Endothelial cell of hepatic sinusoid (primary cell): ENCODE data around the gene RPS27A.
"Not testable (repeated sequence)": the region's sequence is repeated elsewhere in the genome, so short reads cannot be mapped to it uniquely, and the experiment has no call there.

Experiments
- in situ Hi-C: cut with HindIII; loops from 2 replicates; pipeline ENCODE4 v1.10.0; 2017; ENCODE audit warnings: low sequenced_read_pairs

The RPS27A gene

GRCh38 chr2:55236992-55237543 is 4.6 kb downstream of the RPS27A start:
- in situ Hi-C loops, result no loop called here

DNA sequence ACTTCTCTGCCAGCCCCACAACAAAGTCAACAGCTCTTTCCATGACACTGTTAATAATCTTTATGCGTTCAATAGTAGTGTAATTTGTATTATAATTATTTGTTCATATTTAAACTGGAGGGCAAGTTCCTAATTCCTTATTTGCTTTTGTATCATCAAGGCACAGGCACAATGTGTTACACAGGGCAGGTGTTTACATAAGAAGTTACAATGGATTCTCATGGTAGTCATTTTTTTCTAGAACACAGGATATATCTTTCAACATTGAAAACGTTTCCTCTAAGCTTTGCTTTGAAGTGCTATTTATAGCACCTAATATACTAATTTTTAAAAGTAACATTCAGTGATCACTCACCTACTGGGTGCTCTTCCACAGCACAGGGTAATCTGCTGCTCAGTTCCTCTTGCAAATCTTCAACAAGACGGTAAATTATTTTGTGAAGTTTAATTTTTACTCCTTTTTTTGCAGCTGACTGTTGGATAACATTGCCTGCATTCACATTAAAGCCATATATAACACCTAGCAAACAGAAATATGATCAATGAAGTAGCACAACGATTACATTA is 7.3 kb downstream of the RPS27A start:
- in situ Hi-C loops, result no loop called here

DNA sequence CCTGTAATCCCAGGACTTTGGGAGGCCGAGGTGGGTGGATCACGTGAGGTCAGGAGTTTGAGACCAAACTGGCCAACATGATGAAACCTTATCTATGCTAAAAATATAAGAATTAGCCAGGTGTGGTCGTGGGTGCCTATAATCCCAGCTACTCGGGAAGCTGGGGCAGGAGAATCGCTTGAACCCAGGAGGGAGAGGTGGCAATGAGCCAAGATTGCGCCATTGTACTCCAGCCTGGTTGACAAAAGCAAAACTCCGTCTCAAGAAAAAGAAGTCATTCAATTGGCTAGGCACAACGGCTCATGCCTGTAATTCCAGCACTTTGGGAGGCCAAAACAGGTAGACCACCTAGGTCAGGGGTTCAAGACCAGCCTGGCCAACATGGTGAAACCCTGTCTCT is 9.1 kb downstream of the RPS27A start:
- in situ Hi-C loops, result not testable (repeated sequence)

GRCh38 chr2:55242617-55243016 is 10.1 kb downstream of the RPS27A start:
- in situ Hi-C loops, result no loop called here

GRCh38 chr2:55245411-55245810 is 12.9 kb downstream of the RPS27A start:
- in situ Hi-C loops, result no loop called here

GRCh38 chr2:55247025-55247424 is 14.5 kb downstream of the RPS27A start:
- in situ Hi-C loops, result no loop called here

GRCh38 chr2:55252832-55253231 is 20.3 kb downstream of the RPS27A start:
- in situ Hi-C loops, result no loop called here

- in situ Hi-C loops, result not testable (repeated sequence)
Measured at GRCh38 chr2:55259586-55259985, 27.1 kb downstream of the RPS27A start.

GRCh38 chr2:55268288-55268906 is 35.9 kb downstream of the RPS27A start:
- in situ Hi-C loops, result no loop called here

DNA sequence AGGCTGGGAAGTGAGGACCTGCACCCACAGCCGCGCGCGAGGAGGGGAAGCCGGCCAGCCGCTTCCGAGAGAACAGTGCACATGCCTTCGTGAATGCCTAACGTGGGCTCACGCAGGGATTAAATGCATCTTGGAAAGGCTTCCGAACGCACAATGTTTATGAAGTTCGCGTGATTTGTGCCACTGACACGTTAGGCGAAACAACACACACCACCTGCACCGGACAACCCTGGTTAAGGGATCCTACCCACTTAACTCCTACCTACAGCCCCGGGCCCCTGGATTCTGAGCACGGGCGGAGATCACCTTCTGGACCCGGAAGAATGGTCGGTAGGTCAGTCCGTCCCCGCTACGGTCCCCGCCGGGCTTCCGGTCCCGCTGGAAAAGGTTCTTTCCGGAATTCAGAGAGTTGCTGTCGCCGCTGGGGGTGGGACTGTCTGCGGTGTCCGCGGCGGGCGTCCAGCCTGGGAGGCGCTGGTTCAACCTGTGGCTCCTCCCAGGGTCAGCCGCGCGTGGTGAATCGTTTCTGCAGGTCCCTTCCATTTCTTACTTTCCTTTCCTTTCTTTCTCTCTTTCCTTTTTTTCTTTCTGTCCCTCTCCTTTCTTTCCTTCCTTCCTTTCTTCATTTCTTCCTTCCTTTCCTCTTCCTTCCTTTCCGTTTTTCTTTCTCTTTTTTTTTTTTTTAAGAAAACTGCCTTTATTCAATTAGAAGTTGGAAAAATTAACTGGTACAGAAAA is 36.6 kb downstream of the RPS27A start, which contains the start of gene MTIF2:
TSS of gene MTIF2 (minus strand) at position 325 of the 738 bp plus-strand sequence. CDS start 5,373 bp downstream, outside the sequence.
- in situ Hi-C loops, result no loop called here

GRCh38 chr2:55269645-55269990 is 37.1 kb downstream of the RPS27A start:
- in situ Hi-C loops, result no loop called here

DNA sequence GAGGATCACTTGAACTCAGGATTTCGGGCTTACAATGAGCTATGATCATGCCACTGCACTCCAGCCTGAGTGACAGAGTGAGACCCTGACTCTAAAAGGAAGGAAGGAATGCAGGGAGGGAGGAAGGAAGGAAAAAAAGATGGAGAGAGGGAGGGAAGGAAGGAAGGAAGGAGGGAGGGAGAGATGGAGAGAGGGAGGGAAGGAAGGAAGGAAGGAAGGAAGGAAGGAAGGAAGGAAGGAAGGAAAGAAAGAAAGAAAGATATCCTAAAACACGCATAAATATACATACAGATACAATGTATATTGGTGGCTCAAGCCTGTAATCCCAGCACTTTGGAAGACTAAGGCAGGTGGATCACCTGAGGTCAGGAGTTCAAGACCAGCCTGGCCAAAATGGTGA is 41.9 kb downstream of the RPS27A start:
- in situ Hi-C loops, result not testable (repeated sequence)

- in situ Hi-C loops, result no loop called here
Measured at GRCh38 chr2:55277310-55277709, 44.8 kb downstream of the RPS27A start.

DNA sequence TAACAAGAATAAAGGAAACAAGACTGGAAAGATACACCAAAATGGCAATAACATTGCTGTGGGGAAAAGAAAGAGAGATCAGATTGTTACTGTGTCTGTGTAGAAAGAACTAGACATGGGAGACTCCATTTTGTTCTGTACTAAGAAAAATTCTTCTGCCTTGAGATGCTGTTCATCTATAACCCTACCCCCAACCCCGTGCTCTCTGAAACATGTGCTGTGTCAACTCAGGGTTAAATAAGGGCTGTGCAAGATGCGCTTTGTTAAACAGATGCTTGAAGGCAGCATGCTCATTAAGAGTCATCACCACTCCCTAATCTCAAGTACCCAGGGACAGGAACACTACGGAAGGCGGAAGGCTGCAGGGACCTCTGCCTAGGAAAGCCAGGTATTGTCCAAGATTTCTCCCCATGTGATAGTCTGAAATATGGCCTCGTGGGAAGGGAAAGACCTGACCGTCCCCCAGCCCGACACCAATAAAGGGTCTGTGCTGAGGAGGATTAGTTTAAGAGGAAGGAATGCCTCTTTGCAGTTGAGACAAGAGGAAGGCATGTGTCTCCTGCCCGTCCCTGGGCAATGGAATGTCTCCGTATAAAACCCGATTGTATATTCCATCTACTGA is 46.8 kb downstream of the RPS27A start:
- in situ Hi-C loops, result not testable (repeated sequence)

DNA sequence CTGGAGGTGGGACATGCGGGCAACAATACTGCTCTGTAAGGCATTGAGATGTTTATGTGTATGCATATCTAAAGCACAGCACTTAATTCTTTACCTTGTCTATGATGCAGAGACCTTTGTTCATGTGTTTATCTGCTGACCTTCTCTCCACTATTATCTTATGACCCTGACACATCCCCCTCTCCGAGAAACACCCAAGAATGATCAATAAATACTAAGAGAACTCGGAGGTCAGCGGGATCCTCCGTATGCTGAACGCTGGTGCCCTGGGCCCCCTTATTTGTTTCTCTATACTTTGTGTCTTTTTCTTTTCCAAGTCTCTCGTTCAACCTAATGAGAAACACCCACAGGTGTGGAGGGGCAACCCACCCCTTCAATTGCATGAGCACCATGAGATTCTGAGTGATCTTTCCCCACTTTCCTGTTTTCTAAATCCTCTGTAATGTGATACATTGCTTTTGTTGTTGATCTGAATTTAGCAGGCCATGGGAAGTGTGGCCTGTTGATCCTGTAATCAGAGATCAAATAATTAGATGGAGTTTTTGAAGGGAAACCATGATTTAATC is 47.5 kb downstream of the RPS27A start:
- in situ Hi-C loops, result not testable (repeated sequence)

DNA sequence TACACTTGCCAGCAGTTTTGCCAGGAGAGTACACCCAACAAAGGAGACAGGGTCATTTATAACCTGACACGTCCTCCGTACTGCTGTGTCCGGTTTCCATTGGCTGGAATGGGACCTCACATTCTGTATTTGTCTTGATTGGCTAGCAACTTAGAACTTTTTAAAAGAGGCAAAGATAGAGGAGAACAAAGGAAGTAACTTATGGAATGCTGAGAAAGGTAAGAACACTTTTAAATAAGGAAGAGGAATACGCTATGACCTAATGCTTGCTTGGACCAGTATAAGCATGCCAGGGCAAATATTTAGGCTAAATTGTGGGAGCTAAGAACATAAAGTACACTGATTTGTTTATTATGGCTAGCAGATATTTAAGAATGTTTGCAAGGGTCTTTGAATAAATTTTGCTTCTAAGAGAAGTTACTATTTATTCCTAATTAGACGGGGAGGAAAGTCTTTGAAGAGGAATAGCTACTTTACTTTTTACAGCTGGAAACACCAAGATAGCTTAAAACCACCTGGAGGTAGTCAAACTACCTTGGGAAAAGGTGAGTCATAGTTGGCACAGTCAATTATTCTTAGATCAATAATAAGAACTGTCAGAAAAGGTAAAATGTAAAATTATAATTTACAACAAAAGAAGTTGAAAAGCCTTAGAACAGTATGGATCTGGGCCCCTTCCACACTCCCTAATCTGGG is 48.5 kb downstream of the RPS27A start:
- in situ Hi-C loops, result not testable (repeated sequence)

DNA sequence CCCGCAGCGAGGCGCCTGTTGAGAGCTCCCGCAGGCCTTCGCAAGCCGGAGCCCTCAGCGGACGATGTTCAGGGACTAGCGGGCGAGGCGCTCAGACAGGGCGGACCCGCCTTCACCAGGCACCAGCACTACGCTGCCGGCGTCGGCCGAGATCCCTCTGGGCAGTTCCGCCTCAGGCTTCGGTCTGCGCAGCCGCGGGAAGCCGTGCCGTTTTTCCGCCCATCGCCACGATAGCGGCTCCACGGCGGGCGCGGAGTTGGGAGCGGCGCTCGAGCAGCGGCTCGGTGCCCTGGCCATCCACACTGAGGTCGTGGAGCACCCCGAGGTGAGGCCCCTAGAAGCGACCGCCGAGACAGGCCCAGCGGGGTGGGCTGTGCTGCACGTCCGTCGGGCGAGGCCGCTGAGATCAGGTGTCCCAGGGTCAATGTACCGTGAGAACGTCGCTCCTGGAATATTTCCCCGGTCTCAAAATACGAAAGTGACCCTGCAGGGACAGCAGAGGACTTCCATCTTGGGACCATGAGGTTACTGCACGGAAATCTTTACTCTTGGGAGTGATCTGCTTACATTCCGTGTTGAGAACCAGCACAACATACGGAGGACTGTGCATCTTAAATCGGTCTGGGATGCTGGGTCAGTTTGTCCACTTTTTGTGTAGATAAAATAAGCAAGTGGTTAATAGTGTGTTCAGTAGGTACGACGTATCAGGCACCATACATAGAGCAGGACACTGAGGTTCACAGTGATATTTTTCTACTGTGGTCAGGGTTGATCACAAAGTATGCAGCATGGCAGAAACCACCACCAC is 49.8 kb downstream of the RPS27A start:
- in situ Hi-C loops, result no loop called here

GRCh38 chr2:55283083-55283482 is 50.6 kb downstream of the RPS27A start:
- in situ Hi-C loops, result no loop called here
